Glomerular endothelial cell (primary cell): ENCODE results near the gene STN1. TPM values are rescaled to one million over a fixed set of nuclear protein-coding genes. Genes with fewer than 3 reads are reported as not detected.

Experiments
- DNase-seq: peaks from one replicate; pipeline ENCODE4 v3.0.0-alpha.2; 2011; ENCODE audit warnings: low read depth, low spot score; ENCODE audit errors: extremely low read depth
- total RNA-seq: library from RNA; depleted of rRNA; stranded (reverse); fragments of >200 nt; gene quantifications from 2 replicates; pipeline ENCODE4 v1.2.3, GENCODE V29; 2015

STN1 gene
- total RNA-seq, 1 donor from 2014 or later: 25.4 TPM

- no peak for DNase-seq
Measured at GRCh38 chr10:103930449-103930848, 12.5 kb upstream of the STN1 start.

GRCh38 chr10:103929381-103929921 is 11.5 kb upstream of the STN1 start:
- DNase-seq: no peak

GRCh38 chr10:103928784-103929183 is 10.8 kb upstream of the STN1 start:
- DNase-seq: no peak

GRCh38 chr10:103926722-103927319 is 8.8 kb upstream of the STN1 start:
- DNase-seq: no peak

GRCh38 chr10:103925591-103925990 is 7.6 kb upstream of the STN1 start:
- DNase-seq: no peak

- no peak for DNase-seq
Measured at GRCh38 chr10:103923502-103923901, 5.5 kb upstream of the STN1 start.

- DNase-seq: no peak
Measured at GRCh38 chr10:103922659-103923058, 4.7 kb upstream of the STN1 start.

GRCh38 chr10:103921750-103922195 is 3.8 kb upstream of the STN1 start:
- no peak for DNase-seq

GRCh38 chr10:103921248-103921647 is 3.3 kb upstream of the STN1 start:
- DNase-seq: no peak

- DNase-seq: no peak
Measured at GRCh38 chr10:103919648-103920025, 1.7 kb upstream of the STN1 start.

GRCh38 chr10:103917302-103918052 is 507 bp downstream of the STN1 start:
- DNase-seq: no peak

- no peak for DNase-seq
Measured at GRCh38 chr10:103916876-103917275, 1.1 kb downstream of the STN1 start.

GRCh38 chr10:103916254-103916653 is 1.7 kb downstream of the STN1 start:
- DNase-seq: no peak

- DNase-seq: no peak
Measured at GRCh38 chr10:103915796-103916195, 2.2 kb downstream of the STN1 start.

GRCh38 chr10:103912759-103913158 is 5.2 kb downstream of the STN1 start:
- no peak for DNase-seq

- DNase-seq: no peak
Measured at GRCh38 chr10:103911021-103911459, 6.9 kb downstream of the STN1 start.

- DNase-seq: no peak
Measured at GRCh38 chr10:103910442-103911012, 7.5 kb downstream of the STN1 start.

GRCh38 chr10:103905441-103905840 is 12.5 kb downstream of the STN1 start:
- DNase-seq: no peak

GRCh38 chr10:103901299-103901698 is 16.7 kb downstream of the STN1 start:
- DNase-seq: no peak

- DNase-seq: no peak
Measured at GRCh38 chr10:103899312-103899711, 18.7 kb downstream of the STN1 start.

GRCh38 chr10:103897241-103897774 is 20.7 kb downstream of the STN1 start:
- DNase-seq: no peak

GRCh38 chr10:103896225-103896624 is 21.8 kb downstream of the STN1 start:
- no peak for DNase-seq
